CD1c-positive myeloid dendritic cell (primary cell): ENCODE results near the gene TRABD2B.

ENCODE experiments used
- DNase-seq: peaks from one replicate; pipeline ENCODE4 v3.0.0-alpha.2; 2016; ENCODE audit errors: extremely low spot score

Gene TRABD2B

DNA sequence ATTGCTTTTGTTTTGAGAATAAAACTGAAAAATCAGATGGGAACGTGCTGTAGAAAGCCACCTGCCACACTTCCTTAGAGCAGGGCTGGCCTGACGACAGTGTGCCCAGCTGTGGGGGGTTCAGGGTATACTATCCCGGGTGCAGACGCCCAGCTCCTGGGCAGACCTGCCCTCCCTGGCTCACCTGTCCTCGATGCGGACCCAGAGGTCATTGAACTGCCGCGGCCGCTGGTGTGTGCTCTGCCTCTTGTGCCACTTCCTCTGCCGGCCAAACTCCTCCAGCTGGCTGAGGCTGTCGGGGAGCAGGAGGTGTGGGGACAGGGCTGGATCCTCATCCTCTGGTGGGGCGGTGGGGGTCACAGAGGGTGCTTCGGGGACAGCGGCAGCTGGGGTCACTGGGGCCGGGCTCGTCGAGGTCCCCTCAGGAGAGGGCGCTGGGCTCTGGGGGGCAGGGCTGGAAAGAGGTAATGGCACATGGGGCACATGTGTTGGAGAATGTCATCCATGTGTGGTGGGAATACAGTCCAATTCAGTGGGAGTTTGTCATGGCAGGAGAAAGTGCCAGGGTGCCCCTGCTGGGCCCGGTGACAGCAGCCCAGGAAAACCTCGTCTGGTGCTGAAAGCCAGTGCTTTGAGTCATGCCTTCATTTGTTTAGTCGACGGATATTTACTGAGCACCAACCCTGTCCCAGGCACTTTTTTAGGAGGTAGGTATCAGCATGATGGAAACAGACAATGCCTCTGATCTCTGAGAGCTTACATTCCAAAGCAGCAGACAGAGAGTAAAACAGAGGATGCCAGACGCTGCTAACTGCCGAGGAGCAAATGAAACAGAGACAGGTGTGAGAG, 222.0 kb downstream of the TRABD2B start:
- DNase-seq: no peak

DNA sequence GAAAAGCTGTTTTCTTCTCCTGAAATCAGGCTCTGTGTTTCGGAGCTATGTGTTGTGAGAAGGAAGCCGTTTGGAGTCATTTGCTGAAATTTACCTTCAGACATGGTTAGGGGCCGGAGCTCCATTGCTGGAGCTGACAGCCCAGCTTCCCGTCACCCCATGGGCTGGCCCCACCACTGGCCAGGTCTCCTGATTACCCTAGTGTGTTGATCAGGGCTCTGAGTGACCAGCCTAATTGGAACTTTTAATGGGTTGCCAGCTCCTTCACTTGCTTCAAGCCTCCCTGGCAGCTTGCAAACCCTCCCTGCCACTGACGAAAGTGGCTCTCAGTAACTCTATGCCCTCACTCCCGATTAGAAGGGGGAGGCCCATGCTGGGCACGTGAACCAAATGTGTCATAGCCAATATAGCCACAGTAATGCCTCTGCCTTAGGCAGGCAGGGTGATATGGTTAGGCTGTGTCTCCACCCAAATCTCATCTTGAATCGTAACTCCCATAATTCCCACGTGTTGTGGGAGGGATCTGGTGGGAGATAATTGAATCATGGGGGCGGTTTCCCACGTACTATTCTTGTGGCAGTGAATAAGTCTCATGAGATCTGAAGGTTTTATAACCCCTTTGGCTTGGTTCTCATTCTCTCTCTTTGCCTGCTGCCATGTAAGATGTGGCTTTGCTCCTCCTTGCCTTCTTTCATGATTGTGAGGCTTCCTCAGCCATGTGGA, 224.1 kb downstream of the TRABD2B start:
- no peak for DNase-seq

DNA sequence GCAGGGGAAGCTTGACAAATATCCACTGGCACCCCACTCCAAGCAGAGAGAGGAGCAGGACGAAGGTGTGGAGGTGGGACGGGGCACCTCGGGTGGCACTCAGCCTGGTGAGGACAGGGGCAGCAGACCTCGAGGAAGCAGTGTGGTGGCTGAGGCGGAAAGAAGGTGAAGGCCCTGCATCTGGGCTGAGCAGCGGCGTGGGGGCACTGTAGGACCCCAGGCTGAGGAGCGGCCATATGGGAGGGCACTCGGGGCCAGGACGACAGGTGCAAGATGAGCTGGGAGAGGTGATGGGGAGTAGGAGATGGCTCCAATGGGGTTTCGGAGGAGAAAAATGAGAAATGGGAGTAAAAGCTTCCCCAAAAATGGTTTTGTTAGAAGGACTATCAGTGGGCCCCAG, 224.9 kb downstream of the TRABD2B start:
- DNase-seq: no peak

DNA sequence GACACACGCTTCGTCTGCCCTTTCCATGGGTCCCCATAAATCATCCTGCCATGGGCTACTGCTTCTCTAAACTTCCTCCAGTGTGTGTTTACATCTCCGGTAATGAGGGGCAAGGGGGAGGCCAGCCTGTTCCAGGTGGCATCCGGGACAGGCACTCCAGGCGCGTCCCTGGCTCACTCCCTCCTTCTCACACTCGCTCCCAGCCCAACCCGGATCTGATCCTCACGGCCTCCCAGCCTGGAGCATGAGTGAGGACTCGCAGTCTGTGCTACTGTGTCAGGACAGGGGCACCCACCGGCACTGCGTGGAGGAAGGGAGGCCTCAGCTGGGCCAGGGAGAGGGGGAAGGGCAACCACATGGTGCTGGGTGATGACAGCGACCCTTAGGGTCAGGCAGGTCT, 225.4 kb downstream of the TRABD2B start:
- no peak for DNase-seq

DNA sequence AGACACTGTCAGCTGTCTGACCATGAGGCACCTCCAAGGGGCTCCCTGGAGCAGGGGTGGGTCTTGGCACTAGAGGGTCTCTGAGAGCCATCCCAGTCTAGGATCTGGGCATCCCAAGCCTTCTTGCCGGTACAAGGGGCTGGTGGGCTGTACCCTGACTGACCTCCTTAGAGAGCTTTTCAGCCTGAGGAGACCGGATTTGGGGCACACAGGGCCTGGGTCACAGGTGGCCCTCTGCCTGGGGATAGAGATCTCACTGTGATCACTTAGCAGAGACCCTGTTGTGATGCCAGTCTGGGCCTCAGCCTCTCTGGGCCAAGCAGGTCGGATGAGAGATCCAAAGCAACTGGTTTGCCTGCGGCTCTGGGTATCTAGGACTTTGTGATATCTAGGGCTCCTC, 227.2 kb downstream of the TRABD2B start:
- DNase-seq: no peak

DNA sequence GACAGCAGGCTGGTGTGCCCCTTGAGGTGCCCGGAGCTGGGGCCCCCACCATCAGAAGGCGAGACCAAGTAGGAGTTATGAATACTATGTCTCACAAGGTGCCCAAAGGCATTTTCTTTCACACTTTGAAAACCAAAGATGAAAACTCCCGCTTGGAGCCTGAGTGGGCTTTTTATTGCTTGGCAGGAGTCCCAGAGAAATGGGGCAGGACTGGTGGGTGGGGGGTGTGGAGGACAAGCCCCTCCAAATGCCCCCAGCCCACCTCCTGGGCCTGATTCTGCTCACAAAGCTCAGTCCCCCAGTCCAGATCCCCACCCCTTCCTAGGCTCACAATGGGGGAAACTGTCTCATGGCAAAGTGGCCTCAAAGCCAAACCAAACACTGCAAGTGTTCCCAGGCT, 227.9 kb downstream of the TRABD2B start:
- DNase-seq: no peak

DNA sequence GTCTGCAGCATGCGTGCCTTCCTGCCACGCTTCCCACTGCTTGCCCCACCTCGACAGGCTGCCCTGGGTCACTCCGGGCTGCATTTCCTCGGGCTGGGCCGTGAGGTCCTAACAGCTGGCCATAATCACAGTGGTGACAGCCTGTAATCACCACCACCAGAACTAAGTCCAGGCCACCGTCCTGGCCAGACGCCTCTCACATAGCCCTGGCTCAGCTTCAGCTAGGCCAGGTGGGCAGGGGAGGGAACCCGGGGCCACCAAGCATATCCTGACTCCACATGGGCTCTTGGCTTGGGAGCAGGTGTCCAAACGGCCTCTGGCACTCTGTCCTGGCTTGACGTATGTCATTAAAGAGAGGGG, 229.5 kb downstream of the TRABD2B start:
- DNase-seq: no peak

DNA sequence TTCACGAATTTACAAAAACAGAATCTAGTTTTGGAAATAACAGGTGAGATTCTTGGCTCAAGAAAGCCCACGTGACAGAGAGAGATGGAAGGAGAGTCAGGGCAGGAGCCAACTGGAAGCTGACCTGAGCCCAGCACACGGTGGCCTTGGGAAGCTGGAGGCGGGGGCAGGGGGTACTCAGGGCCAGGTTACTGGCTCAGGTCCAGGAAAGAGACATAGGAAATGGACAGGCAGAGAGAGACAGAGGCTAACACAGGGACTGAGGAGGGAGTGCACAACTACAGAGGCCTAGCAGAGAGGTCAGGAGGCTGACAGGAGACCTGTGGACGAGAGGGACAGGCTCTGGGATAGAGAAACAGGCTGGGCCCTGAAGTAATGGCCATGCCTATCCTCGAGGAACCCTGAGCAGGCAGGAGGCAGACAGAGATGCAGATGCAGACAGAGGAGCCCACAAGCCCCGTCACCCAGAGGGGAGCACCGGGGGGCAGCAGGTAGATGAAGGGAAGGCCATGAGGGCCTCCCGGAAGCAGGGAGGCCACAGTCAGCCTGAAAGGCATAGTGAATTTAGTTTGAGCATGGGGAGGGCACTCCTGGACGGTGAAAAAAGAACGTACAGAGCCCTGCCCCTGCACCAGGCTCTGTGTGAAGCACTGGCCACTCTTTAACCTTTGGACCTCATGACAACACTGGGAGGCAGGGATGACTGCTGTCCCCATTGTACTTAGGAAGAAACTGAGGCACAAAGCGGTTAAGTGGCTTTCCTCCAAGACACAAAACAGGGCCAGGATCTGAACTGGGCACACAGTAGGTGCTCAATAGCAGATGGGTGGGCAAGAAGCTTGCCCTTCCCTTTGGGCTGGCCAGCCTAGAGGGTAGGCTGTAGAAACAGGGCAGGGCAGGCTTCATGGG, 230.1 kb downstream of the TRABD2B start:
- DNase-seq: no peak

DNA sequence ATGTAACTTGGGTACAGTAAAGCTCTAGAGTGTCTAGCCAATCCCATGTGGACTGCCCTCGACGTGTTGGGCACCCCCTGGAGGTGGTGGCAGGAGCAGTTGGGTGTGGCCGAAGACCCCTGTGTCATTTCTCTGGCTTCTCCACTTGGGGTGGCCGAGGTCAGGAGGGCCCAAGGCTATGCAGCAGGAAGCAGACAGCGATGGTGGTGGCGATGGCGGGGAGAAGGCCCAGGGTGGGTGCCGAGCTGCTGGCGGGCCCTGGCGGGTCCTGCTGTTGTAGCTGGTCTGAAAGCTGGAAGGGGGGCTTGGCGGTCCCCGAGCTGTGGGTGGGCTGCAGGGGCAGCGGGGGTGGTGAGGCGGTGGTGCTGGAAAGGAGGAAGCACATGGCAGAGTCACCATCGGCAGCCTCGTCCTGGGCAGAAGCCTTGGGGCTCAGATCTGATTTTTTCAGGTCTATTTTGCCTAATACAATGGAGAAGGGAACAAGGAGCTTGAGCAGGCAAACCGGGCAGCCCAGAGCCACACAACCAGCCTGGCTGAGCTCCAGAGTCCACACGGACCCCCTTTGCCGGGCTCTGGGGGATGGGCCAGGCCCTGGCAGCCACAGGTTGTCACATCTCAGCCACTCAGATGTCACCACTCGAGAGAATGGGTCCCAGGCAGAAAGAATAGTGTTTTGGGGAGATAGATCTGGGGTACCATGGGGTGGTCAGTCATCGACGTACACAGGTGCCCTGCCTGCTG, 231.3 kb downstream of the TRABD2B start:
- DNase-seq: no peak

DNA sequence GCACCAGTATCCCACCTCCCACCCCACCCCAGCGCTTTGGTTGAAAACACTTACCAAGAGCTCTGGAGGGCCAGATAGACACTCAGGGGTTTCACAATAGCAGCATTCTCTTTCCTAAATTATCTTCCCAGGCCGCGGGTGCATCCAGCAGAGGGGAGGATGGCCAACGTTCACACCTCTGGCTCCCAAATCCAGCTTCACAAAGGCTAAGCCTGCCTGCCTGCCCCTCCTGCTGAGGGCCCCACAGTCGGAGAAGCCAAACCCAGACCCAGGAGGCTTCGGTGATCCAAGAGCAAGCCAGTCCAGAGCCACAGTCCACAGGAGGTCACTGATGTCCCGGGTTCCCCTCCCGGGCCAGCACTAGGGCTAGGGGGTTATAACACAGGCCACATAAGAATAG, 231.9 kb downstream of the TRABD2B start:
- DNase-seq: no peak

DNA sequence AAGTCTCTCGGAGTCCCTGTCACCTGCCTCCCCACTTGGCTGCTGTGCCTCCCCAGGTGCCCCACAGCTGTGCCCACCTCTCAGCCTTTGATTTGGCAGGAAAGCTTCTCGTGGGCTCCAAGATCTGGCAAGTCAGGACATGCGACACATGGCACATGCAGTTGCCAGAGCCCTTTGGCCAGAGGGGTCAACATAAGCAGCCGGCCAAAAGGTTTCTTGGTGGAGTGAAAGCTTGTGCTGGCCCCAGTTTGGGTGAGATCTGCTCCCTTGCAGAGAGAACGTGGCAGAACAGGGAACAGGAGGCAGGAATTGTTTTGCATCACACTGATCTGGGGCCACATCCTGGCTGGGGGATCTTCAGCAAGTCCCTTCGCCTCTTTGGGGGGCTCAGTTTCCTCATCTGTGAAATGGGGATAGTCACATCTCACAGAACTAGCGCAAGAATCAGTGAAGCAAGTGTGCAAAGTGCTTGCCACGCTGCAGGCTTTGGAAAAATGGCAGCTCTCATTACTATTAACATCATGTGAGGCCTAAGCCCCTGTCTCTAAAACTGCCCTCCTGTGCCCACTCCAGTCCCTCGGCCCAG, 232.6 kb downstream of the TRABD2B start:
- no peak for DNase-seq

DNA sequence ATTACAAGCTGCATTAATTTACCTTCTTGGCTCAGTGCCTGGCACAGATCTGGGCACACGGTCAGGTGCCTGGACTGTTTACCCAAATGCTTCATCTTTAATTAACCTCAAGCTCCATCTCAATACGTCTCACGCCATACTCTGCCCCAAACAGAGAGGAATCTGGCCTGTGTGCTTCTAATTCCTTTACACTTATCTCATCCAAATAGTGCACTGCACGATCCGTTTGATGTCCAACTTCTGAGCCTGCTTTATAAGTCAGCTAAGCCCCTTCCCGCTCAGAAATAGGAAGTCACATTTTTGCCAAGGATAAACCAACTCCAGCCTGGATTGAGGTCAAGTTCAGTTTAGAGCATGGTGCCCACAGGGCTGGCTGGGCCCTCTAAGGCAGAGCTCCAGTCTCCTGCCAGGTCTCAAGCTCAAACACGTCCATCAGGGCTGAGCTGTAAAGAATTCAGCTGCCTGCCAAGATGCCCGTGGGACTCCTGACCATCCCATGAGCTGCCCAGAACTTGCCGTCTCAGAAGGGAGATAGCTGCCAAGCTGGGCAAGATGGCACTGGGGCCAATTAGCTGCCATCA, 233.5 kb downstream of the TRABD2B start:
- DNase-seq: no peak

DNA sequence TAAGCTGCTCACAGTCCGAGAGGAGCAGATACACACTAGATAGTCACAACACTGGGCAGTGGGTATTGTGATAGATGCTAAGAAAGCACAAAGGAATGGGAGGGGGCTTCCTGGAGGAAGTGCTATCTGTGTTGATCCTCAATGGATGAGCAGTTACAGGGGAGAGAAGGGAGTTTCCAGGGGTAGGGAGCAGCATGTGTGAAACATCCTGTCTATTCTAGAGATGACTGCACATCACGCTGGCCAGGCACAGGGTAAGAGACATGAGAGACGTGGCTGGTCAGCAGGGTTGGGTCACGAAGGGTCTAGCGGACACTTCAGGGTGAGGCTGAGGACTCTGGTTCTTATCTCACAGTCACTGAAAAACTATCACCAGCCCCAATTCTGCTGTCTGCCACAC, 235.2 kb downstream of the TRABD2B start:
- DNase-seq: no peak

DNA sequence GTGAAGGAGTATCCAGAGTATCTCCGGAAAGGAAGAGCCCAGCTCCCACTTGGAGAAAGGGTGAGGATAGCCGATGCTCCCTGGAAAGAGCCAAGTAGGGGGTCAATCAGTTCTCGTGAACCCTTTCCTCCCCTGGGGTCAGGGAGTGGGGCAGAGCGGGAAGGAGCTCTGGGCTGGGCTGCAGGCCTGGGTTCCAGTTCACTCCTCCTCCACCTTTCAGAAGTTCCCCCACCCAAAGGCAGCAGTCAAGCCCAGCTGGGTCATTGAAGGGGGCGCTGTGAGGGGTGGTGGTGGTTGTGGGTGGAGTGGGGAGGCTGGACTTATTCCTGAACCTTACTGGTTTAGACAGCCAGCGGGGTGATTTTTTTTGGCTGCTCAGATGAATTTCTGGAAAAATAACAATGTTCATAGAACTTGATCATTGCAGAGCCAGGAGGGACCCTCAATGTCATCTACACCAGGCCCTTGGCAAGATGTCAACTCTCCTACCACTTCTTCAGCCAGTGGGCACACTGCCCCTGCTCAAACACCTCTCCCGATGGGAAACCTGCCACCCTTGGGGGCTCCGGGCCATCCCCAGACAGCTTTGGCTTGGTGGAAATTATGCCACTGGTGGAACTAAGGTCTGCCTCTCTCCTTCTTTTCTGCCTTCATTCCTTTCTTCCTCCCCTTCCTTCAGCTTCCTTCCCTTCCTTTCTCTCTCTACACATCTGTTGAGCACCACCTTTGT, 235.8 kb downstream of the TRABD2B start:
- no peak for DNase-seq

DNA sequence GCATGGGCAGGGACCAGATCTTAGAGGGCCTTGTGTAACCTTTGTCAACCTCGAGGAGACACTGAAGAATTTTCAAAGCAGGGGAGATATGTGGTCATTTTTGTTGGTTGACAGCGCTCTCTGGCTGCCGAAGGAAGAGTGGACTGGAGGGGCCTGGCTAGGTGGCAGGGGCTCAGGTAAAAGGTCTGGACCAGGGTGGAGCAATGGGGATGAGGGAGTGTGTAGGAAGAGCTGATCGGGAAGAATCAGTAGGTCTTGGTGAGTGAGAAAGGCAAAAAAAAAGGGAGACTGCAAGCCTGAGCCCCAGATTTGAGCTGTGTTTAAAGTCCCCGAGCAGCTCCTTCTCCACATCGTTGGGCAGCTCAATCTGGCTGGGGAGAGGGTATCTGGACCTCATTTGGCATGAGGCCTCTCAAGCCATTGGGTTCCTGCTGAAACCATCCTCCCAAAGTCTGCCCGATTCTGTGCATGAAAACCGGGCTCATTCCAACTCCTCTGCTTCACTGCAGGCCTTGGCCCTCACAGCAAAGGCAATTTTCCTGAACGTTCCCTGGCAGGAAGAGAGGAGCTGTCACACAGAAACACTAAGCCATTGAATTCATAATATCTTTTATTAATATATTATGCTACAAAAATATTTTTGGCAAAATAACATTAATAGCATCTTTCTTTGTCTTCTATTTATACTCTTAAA, 237.1 kb downstream of the TRABD2B start:
- no peak for DNase-seq

DNA sequence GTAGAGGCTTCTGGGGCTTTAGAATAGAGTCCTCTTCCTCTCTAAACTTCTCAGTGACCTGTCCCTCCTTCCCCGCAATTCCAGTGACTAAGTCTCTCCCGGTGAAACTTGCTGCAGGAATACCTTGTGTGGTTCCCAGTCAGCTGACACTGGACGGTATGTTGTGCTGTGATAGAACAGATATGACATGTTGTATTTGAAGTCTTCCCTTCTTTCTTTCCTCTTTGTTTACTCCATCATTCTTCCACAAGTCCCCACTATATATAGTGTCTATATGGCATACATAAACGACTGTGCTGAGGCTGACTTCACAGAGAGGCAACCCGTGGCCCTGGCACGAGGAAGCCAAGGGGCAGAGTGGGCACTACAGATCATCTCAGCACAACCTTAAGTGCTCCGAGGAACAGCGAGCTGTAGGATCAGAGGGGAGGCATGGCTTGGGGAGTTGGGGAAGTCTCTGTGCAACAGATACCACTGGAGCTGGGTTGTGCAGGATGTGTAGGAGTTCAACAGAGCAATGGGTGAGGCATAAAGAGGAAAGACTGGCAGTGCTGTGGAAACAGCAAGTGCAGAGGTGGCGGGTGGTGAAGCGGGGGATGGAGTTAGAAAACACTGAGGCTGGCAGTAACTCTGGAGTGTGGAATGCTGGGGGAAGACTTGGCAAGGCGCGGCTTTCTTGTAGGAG, 237.8 kb downstream of the TRABD2B start:
- no peak for DNase-seq

DNA sequence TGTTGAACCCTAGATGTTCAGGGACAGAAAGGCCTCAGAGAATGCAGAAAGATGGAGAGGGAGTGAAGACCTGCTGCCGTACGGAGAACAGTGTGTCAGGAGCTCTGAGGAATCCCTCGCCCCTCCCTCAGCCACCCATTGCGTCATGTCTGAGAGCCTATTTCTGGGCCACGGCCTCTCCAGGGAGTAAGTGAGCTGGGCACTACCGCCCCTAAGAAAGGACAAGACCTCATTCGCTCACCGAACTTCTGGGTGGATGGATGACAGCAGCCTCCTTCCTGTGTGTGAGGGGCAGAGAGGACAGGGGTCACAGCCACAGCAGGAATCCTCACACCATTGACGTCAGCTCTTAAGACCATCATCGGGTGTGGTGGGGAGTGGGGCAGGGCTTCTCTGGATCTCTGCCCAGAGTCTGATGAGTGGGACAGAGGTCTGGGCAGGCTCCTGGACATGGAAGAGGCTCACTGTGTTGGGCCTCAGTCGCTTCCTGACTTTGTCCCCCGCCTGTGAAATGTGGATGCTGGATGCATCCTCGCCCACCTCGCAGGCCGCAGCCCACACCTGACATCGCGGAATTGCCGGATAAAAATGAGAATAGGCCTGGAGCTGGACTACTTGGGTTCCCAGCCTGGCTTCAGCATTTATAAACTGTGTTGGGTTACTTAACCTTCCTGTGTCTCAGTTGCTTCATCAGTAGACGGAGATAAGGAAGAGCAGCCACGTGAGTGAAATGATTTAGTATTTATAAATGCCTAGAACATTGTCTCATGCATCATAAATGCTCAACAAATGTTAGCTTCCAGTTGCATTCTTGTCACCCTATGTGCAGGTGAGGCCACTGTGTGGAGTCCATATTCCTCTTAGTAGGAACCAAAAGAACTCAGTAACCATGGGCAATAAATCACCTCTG, 238.6 kb downstream of the TRABD2B start:
- DNase-seq: no peak
